Adrenal gland (tissue), 12 donors: ENCODE data around the gene MMS22L. TPM values are rescaled to one million over a fixed set of nuclear protein-coding genes. Genes with fewer than 3 reads are reported as not detected.

Source experiments
- DNase-seq, 7 donors: peaks; one replicate each; pipeline ENCODE4 v3.0.0-alpha.2; 2019 to 2020
- H3K27ac ChIP-seq, 5 donors: fragments of 200-600 bp; sonication (generic) in 4 of 5; 1 replicate in 3 of 5; 2 replicates in 2 of 5; pipeline versions ENCODE4 v1.5.1 to v1.8.0; 2016 to 2020; ENCODE audit warnings: mild to moderate bottlenecking in 1 of 5
- H3K27me3 ChIP-seq: fragments of 200-600 bp; 2 replicates; pipeline ENCODE4 v1.8.0; 2021
- H3K36me3 ChIP-seq, 2 donors: fragments of 200-600 bp; replicated peaks in 1 of 2; 1 replicate in 1 of 2; 2 replicates in 1 of 2; pipeline versions ENCODE4 v1.5.1 to v1.8.0; 2018 to 2022
- H3K4me1 ChIP-seq, 2 donors: fragments of 200-600 bp; replicated peaks in 1 of 2; 1 replicate in 1 of 2; 2 replicates in 1 of 2; pipeline versions ENCODE4 v1.5.1 to v1.8.0; 2018 to 2021
- H3K4me3 ChIP-seq, 4 donors: fragments of 200-600 bp; sonication (generic) in 3 of 4; one replicate each; pipeline ENCODE4 v1.5.1; 2016 to 2018
- H3K9me3 ChIP-seq, 3 donors: fragments of 200-600 bp; sonication (generic) in 1 of 3; replicated peaks in 1 of 3; 1 replicate in 2 of 3; 2 replicates in 1 of 3; pipeline versions ENCODE4 v1.5.1 to v1.8.0; 2016 to 2021
- POLR2A ChIP-seq, 2 donors: fragments of 450-650 bp; IDR thresholded peaks; one replicate each; pipeline ENCODE4 v1.6.1; 2017; ENCODE audit warnings: antibody characterized with exemption in 2 of 2, mild to moderate bottlenecking in 2 of 2, moderate library complexity in 1 of 2
- WGBS, 4 donors: extraction: QIAGEN DNeasy Blood & Tissue Kit in 2 of 4; methylation state at CpG; one replicate each; pipeline versions ENCODE4 v1.1.5 to v1.1.7; 2013 to 2017; 5-methylcytosine and 5-hydroxymethylcytosine counted together
- intact Hi-C, 2 donors: fragments of 100-400 bp; cut with DNase I; formaldehyde crosslinking; loops; one replicate each; pipeline versions ENCODE4 v1.14.1 to v1.15.0; 2022 to 2023
- polyA plus RNA-seq, 3 donors: library from polyadenylated mRNA; stranded (reverse); fragments of 200-250 nt in 2 of 3; fragments of 350-450 nt in 1 of 3; fragmentation: Illumina TruSeq in 1 of 3; extraction: RNeasy Lipid Tissue Mini Kit (QIAGEN cat#74804) in 1 of 3; gene quantifications; one replicate each; pipeline ENCODE4 v1.2.3, GENCODE V29; 2013 to 2014
- total RNA-seq, 9 donors: library from RNA; depleted of rRNA in 4 of 9; stranded (reverse); fragments of >200 nt in 4 of 9; fragments of 120-200 nt in 1 of 9; fragmentation: NEBNext Ultra II Directional in 1 of 9; extraction: Animal tissue kit (Norgen Biotek cat#: 25700) in 1 of 9; gene quantifications; one replicate each; pipeline versions ENCODE4 v1.1.0 to v1.2.4, GENCODE V29; 2013 to 2023
- TF ChIP-seq, protein P1 (sequence below), 6 experiments: fragments of 450-650 bp in 4 of 6; fragments of 200-600 bp in 2 of 6; sonication (generic) in 1 of 6; IDR thresholded peaks; 1 replicate in 5 of 6; 2 replicates in 1 of 6; pipeline versions ENCODE4 v1.5.1 to v1.8.0; 2016 to 2021; ENCODE audit warnings: antibody characterized with exemption in 6 of 6, mild to moderate bottlenecking in 2 of 6, moderate library complexity in 1 of 6
- donor health status: healthy with polysubstance abuse.
- donor health status: Bipolar disorder and iron deficiency.
- donor health status: DM: yes; HTN: yes; CAD: no.
- donor health status: DM: no; HTN: no; CAD: no.
- donor health status: DM: no; HTN: no; CAD: no.
- donor health status: DM: yes; HTN: yes; CAD: no.

The MMS22L gene
- total and polyA plus RNA-seq, 12 donors: 0.97 to 12.7 (median 5.9) TPM

- no peak for DNase-seq
- no peaks in the 10 kb centered on the region for H3K27me3 ChIP-seq
- intact Hi-C loops: no loop called here
- no peak overlapping the region for H3K27ac ChIP-seq
- H3K4me1 ChIP-seq: peaks cover 0 to 4% of the 10 kb centered on the region in 2 donors
- TF ChIP-seq POLR2A (IDR thresholded peaks at IDR 0.05): no peak
- TF ChIP-seq, protein P1, sequence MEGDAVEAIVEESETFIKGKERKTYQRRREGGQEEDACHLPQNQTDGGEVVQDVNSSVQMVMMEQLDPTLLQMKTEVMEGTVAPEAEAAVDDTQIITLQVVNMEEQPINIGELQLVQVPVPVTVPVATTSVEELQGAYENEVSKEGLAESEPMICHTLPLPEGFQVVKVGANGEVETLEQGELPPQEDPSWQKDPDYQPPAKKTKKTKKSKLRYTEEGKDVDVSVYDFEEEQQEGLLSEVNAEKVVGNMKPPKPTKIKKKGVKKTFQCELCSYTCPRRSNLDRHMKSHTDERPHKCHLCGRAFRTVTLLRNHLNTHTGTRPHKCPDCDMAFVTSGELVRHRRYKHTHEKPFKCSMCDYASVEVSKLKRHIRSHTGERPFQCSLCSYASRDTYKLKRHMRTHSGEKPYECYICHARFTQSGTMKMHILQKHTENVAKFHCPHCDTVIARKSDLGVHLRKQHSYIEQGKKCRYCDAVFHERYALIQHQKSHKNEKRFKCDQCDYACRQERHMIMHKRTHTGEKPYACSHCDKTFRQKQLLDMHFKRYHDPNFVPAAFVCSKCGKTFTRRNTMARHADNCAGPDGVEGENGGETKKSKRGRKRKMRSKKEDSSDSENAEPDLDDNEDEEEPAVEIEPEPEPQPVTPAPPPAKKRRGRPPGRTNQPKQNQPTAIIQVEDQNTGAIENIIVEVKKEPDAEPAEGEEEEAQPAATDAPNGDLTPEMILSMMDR (IDR thresholded peaks at IDR 0.05): no peak
- WGBS, 4 donors: 95 to 99% (median 96%) methylated on average over 3 of the region's 3 CpGs
- H3K36me3 ChIP-seq: no peaks in the 10 kb centered on the region
- H3K9me3 ChIP-seq: no peaks in the 10 kb centered on the region
- no peak overlapping the region for H3K4me3 ChIP-seq
Measured at GRCh38 chr6:97177905-97178304, 105.1 kb downstream of the MMS22L start.

- TF ChIP-seq, protein P1 (IDR thresholded peaks at IDR 0.05): no peak
- no peak for TF ChIP-seq POLR2A (IDR thresholded peaks at IDR 0.05)
- H3K27me3 ChIP-seq: no peaks in the 10 kb centered on the region
- DNase-seq: no peak
- 91 to 98% (median 93%) methylated on average over 2 of the region's 2 CpGs for WGBS, 4 donors
- no peak overlapping the region for H3K27ac ChIP-seq
- no peak overlapping the region for H3K4me3 ChIP-seq
- H3K4me1 ChIP-seq: peaks cover 0 to 9% of the 10 kb centered on the region in 2 donors
- H3K9me3 ChIP-seq: no peaks in the 10 kb centered on the region
- intact Hi-C loops: no loop called here
- H3K36me3 ChIP-seq: no peaks in the 10 kb centered on the region
Measured at GRCh38 chr6:97176468-97176867, 106.5 kb downstream of the MMS22L start.

- Histone ChIP-seq H3K27ac (no peak overlapping the region), H3K4me3 (no peak overlapping the region), H3K36me3 (no peaks in the 10 kb centered on the region), H3K27me3 (no peaks in the 10 kb centered on the region), H3K9me3 (no peaks in the 10 kb centered on the region), H3K4me1 (peaks cover 0 to 9% of the 10 kb centered on the region in 2 donors)
- WGBS, 4 donors: 95 to 97% (median 96%) methylated on average over 4 of the region's 4 CpGs
- DNase-seq: no peak
- intact Hi-C loops: no loop called here
- no peak for TF ChIP-seq POLR2A (IDR thresholded peaks at IDR 0.05)
- TF ChIP-seq, protein P1 (IDR thresholded peaks at IDR 0.05): no peak
Measured at GRCh38 chr6:97175806-97176205, 107.2 kb downstream of the MMS22L start.

DNA sequence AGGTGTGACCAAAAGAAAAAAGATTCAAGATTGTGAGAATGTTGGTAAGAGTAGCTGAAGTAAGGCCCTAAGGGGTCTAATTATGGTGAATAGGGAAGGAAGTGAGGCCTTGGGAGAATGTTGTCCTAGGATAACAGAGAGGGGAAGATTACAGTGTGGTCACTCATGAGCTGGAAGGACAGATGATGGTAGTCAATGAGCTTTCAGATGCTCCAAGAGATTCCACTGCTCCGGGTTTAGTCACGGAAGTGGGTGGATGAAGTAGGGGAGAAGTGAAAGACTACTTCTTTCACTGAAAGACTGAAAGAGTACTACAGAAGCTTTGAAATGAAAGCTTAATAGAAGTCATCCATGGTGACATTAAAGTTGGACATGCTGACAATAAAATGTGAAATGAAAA is 108.5 kb downstream of the MMS22L start:
- Histone ChIP-seq H3K36me3 (no peaks in the 10 kb centered on the region), H3K4me1 (peaks cover 0 to 9% of the 10 kb centered on the region in 2 donors), H3K27ac (no peak overlapping the region), H3K9me3 (no peaks in the 10 kb centered on the region), H3K4me3 (no peak overlapping the region), H3K27me3 (no peaks in the 10 kb centered on the region)
- intact Hi-C loops: no loop called here
- no peak for DNase-seq
- TF ChIP-seq POLR2A (IDR thresholded peaks at IDR 0.05): no peak
- TF ChIP-seq, protein P1 (IDR thresholded peaks at IDR 0.05): no peak
- 90 to 98% (median 96%) methylated on average over 2 of the region's 2 CpGs for WGBS, 4 donors
